ENCODE measurements around the gene SPDYE17.
"Not testable (repeated sequence)": the region's sequence is repeated elsewhere in the genome, so short reads cannot be mapped to it uniquely, and the experiment has no call there.

DNA sequence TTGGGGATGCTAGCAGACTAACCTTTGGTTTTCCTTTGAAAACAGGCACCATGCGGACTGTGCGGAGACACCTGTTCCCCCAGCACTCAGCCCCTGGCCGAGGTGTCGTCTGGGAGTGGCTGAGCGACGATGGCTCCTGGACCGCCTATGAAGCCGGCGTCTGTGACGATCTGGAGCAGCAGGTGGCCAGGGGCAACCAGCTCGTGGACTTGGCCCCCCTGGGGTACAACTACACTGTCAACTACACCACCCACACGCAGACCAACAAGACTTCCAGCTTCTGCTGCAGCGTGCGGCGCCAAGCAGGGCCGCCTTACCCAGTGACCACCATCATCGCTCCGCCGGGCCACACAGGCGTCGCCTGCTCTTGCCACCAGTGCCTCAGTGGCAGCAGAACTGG is 51.6 kb downstream of the SPDYE17 start:
- not testable (repeated sequence) for TF ChIP-seq CTCF (IDR thresholded peaks at IDR 0.05; ENCODE audit: low read depth, low read length); EZH2phosphoT487 (IDR thresholded peaks at IDR 0.05; ENCODE audit: low read depth)
